Jurkat, Clone E6-1 (cell line): ENCODE results near the gene MYO1A. TPM values are rescaled to one million over a fixed set of nuclear protein-coding genes. Genes with fewer than 3 reads are reported as not detected.

ENCODE experiments used
- DNase-seq: peaks from one replicate; pipeline ENCODE4 v3.0.0-alpha.2; 2011; ENCODE audit warnings: low read depth, low spot score
- H3K4me3 ChIP-seq: 2 replicates; pipeline ENCODE4 v1.5.1; 2011; ENCODE audit warnings: mild to moderate bottlenecking, low read length, control low read depth, moderate library complexity
- polyA plus RNA-seq: library from polyadenylated mRNA; unstranded; fragments of >200 nt; gene quantifications from one replicate; pipeline ENCODE4 v1.2.1, GENCODE V29; 2012; ENCODE audit warnings: missing spikeins; ENCODE audit not compliant: insufficient read length, insufficient read depth

MYO1A gene
- 2.9 TPM for polyA plus RNA-seq

- H3K4me3 ChIP-seq = no peak within 1 kb of the TSS
- DNase-seq = no peak
Observed at GRCh38 chr12:57049890-57050289, at the start of gene MYO1A. MYO1A (minus strand) TSS chr12:57050129; CDS start chr12:57048323, 1,806 bp downstream.

- H3K4me3 ChIP-seq = no peak overlapping the region
- DNase-seq = no peak
Observed at GRCh38 chr12:57099047-57099714, 49.3 kb upstream of the MYO1A start.

GRCh38 chr12:57098546-57098945 is 48.6 kb upstream of the MYO1A start:
- no peak overlapping the region for H3K4me3 ChIP-seq
- no peak for DNase-seq

GRCh38 chr12:57097554-57097835 is 47.6 kb upstream of the MYO1A start:
- DNase-seq = no peak
- H3K4me3 ChIP-seq = no peak overlapping the region

GRCh38 chr12:57096748-57097553 is 47.0 kb upstream of the MYO1A start:
- no peak overlapping the region for H3K4me3 ChIP-seq
- DNase-seq = no peak

GRCh38 chr12:57096099-57096572 is 46.2 kb upstream of the MYO1A start:
- no peak overlapping the region for H3K4me3 ChIP-seq
- DNase-seq = no peak

- H3K4me3 ChIP-seq = no peak overlapping the region
- no peak for DNase-seq
Observed at GRCh38 chr12:57095440-57095839, 45.5 kb upstream of the MYO1A start.

- H3K4me3 ChIP-seq = no peak overlapping the region
- DNase-seq = no peak
Observed at GRCh38 chr12:57094208-57095160, 44.6 kb upstream of the MYO1A start.

GRCh38 chr12:57093415-57094207 is 43.7 kb upstream of the MYO1A start:
- H3K4me3 ChIP-seq = no peak overlapping the region
- no peak for DNase-seq

- DNase-seq = no peak
- H3K4me3 ChIP-seq = no peak overlapping the region
Observed at GRCh38 chr12:57092876-57093414, 43.0 kb upstream of the MYO1A start.

GRCh38 chr12:57092529-57092862 is 42.6 kb upstream of the MYO1A start:
- DNase-seq = no peak
- no peak overlapping the region for H3K4me3 ChIP-seq

- no peak for DNase-seq
- no peak overlapping the region for H3K4me3 ChIP-seq
Observed at GRCh38 chr12:57091638-57092528, 42.0 kb upstream of the MYO1A start.

GRCh38 chr12:57090924-57091637 is 41.2 kb upstream of the MYO1A start:
- no peak overlapping the region for H3K4me3 ChIP-seq
- no peak for DNase-seq

- no peak overlapping the region for H3K4me3 ChIP-seq
- no peak for DNase-seq
Observed at GRCh38 chr12:57090490-57090889, 40.6 kb upstream of the MYO1A start.

- DNase-seq = no peak
- peak overlapping the region; percentile 61 for H3K4me3 ChIP-seq
Observed at GRCh38 chr12:57089271-57090245, 39.6 kb upstream of the MYO1A start.
